ENCODE results near the gene TMEM234.

The TMEM234 gene

DNA sequence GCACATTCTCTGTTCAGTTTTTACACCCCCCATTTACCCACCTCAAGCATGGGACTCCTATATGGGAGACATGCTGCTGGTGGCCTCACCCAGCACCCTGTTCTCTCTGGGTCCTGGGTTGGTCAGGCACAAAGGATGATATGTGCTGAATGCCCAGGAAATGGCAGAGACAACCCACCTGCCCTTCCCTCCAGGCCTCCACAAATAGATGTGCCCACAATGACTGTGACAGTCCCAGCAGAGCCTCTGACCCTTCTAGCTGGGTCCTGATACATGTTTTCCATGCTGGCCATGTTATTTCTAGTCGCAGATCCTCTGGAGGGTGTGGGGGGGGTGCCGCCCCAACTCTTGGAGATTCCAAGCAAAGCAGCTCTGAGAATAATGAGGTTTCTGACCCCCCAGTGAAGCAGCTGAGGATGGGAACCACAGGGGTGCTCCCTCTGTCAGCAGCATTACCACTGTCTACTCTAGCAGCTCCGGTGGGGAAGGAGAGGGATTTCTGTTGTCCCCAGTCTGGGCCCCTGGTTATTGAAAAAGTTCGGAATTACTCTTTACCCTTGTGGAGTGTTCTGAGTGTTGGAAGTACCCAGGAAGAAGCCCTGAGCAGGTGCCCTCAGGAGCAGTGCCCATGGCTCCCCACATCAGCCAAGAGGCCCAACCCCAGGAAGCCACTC lies 23.0 kb downstream of the TMEM234 start:
- DNase-seq, result no peak

DNA sequence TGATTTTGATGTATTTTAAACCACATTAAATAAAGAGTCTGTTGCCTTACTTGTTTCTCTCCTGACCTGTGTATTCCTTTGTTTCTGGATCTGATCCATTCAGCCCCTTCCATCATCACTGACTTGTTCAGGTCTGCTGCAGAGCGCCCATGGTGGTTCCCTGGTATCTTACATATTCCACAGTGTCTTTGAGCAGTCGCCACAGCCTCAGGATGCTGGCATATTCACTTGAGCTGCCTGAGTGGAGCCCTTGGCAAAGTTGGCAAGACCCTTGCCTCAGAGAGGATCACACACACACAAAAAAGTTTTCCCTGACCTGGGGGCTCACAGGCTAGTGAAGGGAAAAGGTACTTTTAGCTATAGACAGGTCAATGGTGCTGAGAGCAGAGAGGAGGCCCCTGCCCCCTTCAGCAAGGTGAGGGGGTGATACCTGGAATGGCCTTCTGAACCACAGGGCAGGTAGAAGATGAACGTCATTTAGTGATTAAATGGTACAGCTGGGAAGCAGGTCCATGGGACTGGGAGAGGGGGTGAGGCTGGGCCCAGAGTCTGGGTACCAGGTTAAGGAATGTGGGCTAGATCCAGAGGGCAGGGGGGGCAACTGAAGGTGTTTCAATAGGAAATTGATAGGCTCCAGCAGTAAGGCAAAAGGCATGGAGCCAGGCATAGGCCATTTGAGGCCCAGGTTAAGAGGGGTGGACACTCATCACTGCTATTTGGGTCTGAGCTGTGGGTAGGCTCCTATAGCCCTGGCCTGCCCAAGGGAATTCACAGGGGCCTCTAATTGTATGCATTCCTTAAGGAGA lies 23.7 kb downstream of the TMEM234 start:
- no peak for DNase-seq

DNA sequence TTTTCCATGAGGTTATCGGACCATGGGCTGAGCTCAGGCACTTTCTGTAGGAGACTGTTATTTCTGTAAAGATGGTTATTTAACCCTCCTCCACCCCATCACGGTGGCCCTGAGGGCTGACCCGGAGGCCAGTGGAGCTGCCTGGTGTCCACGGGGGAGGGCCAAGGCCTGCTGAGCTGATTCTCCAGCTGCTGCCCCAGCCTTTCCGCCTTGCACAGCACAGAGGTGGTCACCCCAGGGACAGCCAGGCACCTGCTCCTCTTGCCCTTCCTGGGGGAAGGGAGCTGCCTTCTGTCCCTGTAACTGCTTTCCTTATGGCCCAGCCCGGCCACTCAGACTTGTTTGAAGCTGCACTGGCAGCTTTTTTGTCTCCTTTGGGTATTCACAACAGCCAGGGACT lies 24.3 kb downstream of the TMEM234 start:
- no peak for DNase-seq

DNA sequence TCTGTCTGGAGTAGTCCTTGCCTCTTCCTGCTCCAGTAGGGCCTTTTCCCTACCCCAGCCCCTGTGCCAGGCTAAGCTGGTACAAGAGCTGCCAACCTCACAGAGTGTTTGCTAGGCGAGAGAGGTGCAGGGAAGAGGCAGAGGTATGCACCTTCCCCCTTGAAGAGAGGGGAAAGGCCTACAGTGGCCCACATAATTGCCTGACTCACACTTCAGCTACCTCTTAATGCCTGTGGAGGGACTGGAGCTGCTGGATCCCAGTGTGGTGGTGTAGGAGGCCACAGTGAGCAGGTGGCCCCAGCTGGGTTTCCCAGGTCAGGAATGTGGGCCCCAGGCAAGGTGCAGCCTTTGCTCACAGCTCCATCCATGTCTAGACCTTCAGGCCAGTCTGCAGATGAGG lies 25.1 kb downstream of the TMEM234 start:
- DNase-seq, result peak; percentile 72

DNA sequence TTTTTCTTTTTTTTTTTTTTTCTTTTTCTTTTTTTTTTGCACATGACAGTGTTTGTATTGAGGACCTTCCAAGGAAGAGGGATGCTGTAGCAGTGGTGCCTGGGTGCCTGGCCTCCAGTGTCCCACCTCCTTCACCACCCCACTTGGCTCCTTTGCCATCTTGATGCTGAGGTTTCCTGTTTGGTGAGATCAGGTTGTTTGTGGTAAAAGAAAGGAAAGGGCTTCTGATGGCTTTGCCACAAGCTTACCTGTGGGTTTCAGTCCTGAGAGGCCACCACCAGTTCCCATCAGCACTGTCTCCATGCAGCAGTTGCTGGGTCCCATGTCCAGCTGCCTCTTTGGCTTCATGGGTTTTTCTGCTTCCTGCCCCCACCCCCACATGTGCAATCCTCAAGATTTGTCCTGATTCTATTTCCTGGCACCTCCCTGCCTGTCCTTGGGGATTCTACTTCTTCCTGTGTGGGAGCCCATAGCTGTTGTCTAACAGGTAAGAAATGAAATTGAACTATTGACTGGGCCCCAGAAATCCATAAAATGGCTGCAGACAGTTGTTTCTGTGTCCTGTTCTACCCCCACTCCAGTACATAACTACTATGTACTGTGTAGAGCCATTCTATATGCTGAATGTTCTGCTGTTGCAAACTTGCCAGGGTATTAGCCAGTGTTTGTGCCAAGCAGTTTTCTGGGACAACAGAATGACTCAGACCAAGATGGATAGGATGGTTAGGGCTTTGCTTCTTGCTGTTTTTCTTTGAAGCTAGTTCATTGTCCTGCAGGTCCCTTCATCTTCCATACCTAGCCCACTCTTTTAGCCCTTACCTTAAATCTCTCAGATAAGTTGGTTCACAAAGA lies 26.0 kb downstream of the TMEM234 start:
- DNase-seq, result no peak

DNA sequence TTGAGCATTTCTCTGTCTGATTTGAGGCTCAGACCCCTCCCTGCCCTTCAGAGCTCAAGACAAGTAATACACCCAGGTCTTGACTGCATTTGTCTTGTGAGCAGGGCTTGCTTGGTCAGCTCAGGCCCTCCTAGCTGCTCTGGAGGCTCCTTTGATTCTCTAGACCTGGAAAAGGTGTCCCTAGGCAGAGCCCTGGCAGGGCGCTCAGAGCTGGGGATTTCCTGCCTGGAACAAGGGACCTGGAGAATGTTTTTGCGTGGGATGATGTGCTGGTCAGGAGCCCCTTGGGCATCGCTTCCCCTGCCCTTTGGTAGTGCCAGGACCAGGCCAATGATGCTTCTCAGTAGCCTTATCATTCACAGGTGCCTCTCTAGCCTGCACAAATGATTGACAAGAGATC lies 26.6 kb downstream of the TMEM234 start:
- no peak for DNase-seq

DNA sequence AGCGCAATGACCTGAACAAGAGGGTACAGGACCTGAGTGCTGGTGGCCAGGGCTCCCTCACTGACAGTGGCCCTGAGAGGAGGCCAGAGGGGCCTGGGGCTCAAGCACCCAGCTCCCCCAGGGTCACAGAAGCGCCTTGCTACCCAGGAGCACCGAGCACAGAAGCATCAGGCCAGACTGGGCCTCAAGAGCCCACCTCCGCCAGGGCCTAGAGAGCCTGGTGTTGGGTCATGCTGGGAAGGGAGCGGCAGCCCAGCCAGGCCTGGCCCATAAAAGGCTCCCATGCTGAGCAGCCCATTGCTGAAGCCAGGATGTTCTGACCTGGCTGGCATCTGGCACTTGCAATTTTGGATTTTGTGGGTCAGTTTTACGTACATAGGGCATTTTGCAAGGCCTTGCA lies 27.2 kb downstream of the TMEM234 start:
- no peak for DNase-seq

DNA sequence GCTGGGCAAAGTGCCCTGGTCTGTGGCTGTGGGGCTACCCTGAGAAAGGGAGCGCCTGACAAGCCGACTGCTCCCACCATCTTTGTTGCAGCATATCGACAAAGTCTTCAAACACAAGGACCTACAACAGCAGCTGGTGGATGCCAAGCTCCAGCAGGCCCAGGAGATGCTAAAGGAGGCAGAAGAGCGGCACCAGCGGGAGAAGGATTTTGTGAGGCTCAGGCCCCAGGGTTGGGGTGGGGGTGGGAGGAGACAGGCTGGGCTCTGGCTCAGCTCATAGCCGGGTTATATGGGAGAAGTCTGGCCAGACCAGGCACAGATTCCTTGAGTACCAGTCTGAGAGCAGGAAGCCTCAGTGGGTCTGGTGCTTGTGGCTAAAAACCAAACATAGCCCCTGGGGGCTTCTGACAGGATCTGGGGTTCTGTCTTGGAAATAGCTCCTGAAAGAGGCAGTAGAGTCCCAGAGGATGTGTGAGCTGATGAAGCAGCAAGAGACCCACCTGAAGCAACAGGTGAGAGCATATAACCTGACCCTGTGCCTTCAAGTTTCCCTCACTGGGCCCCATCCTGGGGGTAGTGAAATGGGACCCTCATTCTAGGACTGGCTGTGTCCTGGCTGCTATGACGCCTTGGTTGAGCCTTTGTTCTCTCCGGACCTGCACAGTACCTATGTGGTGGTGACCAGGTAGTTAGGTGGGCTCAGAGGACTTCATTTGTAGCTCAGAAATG lies 29.8 kb downstream of the TMEM234 start:
- DNase-seq, result no peak

DNA sequence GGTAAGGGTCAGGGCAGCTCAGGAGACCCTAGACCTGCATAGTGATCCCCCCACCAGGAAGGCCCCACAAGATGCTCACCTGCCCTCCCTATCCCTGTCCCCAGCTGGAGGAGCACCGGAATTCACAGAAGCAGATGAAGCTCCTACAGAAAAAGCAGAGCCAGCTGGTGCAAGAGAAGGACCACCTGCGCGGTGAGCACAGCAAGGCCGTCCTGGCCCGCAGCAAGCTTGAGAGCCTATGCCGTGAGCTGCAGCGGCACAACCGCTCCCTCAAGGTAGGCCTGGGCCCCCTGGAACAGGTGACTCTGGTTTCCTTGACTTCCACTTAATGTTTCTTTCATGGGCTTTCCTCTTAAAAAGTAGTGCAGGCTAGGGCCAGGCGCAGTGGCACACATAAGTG lies 34.3 kb downstream of the TMEM234 start:
- no peak for DNase-seq

DNA sequence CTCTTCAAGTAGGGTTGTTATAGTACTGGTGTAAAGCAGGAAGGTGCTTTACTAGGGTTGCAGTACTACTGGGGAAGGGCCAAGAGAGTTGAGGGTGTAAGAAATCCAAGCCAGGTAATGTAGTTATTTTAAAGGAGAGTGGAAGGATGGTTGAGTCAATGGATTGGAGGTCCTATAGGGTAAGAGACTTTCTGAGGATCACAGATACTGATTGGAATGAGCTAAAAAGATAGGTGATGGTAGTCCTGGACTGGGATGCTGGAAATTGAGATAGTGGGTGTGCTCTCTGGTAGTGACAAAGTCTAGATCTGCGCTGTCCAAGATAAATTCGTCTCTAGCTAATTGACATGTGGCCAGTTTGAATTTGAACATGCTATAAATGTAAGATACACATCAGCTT lies 35.7 kb downstream of the TMEM234 start:
- DNase-seq, result no peak

DNA sequence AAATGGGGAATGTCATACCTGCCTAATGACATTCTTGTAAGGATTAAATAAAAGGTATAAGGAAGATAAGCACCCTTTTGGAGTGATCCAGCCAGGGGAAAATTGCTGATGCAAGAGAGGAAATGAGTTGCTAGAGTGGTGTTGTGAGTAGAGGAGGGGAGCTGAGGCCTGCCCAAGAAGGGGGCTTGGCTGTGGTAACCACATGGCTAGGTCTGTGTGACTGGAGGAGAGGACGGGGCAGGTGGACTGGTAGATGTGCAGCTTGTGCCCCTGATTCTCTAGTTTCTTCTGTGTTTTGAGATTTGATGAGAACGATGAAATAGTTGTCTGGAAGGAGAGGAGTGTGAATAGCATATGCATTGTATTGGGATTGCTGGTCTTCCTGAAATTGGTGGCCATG lies 36.1 kb downstream of the TMEM234 start:
- no peak for DNase-seq

DNA sequence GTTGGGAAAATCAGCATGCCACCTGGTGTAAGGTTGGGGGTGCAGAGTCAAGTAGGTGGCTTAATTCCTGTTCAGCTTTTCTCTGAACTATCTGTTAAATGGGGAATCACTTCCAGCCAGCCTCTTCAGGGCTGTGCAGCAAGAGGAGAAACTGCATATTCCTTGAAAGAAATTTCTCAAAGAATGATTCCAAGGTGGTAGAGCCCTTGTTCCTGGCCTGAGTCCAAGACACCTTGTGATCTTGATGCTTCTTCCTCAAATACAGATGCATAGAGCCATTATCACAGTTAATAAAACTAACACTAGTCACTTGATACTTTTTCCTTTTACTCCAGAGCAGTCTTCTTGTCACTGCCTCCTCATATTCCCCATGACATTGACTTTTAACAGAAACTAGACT lies 37.5 kb downstream of the TMEM234 start:
- DNase-seq, result no peak

DNA sequence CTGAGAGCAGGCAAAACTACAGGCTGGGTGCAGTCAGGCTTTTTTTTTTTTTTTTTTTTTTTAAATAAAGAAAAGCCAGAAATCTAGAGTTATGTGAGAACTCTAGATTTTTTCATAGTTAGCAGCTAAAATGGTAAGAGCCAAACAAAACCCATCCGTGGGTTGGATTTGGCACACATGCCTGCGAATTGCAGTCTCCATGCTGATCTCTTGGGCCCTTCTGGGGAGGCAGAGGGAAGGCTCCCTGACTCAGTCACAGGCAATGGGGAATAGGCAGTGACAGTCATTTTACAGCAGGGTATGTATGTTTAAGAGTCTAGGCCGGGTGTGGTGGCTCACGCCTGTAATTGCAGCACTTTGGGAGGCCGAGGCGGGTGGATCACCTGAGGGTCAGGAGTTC lies 40.1 kb downstream of the TMEM234 start:
- DNase-seq, result no peak

DNA sequence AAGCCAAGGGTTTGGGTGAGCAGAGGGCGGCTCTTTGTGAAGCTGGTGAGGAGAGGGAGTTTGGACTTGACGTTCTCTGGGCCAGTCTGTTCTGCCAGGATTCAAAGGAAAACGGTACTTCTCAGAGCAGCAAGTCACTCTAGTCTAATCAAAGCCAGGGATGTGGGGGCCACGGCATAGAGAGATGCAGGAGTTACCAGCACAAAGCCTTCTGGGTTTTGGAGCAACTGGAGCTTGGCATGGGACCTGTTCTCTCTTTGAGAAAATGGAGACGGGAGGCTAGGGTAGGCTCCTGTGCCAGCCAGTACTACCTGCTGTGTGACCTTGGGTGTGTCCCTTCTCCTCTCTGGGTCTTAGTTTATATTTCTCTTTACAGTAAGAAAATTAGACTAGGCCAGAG lies 40.6 kb downstream of the TMEM234 start:
- no peak for DNase-seq

DNA sequence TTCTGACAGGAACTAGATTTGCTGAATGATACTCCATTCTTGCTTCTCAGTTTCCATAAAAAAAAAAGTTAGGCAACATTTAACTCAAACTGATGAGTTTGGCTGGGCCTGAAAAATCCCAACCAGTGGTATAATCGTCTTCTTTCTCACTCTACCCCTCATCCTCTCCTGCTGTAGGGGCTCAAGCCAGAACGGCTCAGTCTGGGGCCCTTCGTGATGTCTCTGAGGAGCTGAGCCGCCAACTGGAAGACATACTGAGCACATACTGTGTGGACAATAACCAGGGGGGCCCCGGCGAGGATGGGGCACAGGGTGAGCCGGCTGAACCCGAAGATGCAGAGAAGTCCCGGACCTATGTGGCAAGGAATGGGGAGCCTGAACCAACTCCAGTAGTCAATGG lies 41.1 kb downstream of the TMEM234 start:
- no peak for DNase-seq

DNA sequence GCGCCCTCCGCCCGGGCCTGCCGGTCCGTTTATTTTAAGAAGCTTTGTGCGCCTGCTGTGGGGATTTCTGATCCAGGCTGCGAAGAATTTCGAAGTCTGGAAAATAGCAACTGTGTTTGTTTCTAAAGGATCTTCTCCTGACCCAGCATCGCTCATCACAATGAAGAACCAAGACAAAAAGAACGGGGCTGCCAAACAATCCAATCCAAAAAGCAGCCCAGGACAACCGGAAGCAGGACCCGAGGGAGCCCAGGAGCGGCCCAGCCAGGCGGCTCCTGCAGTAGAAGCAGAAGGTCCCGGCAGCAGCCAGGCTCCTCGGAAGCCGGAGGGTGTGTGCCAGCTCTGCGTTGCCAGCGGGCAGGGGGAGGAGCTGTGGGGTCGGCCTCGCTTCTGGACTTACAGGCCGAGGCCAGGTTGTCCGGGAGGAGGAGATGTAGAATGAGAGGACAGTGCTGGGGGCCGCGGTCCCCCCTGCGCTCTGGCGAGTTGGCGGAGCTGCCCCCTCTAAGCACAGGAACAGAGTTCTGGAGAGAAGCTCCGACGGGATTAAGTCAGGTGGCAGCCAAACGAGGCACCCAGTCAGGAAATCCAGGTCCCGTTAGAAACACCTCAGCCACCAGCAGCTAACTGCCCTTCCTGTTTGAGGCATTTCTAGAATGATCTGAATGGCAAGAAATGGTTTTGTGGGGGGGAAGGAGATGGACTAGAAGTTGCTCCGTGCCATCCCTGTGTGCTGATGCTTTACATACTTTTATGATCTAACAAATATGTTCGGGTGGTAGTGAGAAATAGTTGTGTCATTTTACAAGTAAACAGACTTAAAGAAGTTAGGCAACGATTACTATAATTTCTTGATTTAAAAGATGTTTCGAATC lies 41.7 kb downstream of the TMEM234 start:
- DNase-seq, result peak; percentile 79

DNA sequence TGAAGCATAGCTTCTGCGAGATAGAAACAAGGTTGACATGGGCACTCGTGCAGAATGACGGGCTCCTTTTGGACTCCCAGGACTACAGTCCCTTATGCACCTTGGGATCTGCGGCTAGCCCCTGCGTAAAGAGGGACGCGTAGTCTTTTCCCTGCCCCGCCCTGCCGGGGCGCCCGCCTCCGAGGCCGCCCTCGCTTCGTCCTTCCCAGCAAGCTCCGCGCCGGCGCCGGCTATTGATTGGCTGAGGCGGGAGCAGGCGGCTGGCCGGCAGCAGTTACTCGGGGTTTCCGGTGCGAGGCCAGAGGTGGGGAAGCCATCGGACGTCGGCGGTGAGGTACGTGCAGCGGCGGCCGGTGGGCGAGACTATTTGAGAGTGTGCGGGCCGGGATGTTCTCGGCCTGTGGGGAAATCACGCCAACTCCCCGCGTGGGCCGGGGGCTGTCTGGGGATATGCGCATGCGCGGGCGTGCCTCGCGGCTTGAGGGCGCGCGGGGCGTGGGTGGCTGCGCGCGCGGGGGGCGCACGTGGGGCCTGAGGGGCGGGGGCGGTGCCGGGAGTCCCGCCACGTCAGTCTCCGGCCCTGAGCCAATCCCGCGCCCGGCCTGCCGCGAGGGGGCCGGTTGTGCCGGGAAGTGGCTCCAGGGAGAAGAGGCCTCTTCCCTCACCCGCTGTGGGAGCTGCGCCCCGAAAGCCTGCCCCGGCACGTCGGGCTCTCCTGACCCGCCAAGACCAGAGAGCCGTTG lies 42.5 kb downstream of the TMEM234 start, which contains the start of gene TXLNA:
TXLNA (plus strand) TSS at position 233 of the 743 bp plus-strand sequence. CDS start 671 bp downstream, outside the sequence.
- DNase-seq, result peak; percentile 97

DNA sequence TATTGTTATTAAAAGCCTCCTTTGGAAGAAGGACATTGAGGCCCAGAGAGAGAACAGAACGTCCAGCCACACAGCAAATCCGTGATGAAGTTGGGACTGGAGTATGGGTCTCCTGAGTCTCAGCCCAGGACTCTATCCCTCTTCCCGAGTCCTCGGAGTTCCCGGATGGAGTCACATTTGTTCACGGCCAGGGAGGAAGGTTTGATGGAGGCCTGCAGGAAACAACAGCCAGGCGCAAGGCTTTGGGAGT lies 43.0 kb downstream of the TMEM234 start:
- DNase-seq, result no peak

DNA sequence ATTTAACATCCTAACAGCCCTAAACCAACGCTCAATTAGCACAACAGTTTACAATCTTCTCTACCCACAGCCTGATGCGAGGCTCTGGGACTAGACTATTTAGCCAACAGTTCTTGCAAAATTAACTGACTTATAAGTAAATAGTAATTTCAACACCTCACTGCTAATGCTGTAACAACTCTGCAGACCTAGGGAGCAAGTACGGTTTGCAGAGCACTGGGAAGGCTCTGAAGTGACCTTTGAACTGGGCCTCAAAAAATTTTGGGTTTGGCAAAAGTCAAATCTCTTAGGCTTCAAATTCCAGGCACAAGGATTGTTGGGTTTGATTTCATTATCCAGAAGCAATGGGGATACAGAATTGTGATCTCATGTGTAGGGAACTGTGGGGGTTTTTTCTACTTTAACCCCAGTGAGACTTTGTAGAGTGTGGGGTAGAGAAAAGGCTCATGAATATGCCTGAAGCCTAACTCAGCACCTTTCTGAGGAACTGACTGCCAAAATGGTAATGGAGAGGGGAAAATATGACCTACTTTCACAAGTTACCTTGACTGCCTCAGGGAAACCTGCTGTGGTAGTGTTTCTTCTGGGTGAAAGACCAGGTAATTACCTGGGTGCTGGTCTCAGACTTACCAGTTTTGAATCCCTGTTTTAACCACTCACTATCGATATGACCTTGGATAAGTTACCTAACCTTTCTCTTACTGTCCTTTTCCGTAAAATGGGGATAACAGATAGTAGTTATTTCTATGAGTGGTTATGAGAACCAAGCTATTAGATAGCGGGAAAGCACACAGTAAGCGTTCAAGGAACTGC lies 43.6 kb downstream of the TMEM234 start:
- no peak for DNase-seq

DNA sequence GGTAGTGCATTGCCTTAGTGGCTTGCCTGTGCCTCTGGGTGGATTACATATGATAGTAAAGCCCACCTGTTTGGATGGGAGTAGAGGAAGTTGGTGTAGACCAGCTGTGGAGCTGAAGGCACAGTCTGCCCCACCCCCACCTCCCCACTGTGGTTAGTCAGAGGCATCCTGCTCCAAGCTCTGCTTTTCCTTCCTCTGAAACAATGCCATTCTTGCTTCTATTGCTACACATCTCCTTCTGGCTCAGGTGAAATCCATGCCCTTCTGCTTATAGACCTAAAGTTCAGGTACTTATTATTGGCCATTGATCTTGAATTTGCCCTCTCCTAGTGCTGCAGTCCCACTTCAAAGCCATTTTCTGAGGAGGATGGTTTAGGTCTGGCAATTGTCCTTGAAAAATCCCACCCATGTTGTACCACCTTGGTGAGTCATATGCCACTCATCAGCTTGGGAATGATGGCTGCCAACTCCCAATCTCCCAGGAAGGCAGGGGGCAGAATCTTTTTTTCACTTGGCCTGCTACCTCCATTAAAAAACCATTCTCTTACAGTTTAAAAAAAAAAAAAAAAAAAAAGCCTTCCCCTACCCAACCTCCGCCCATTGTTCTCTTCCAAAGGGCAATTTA lies 49.4 kb downstream of the TMEM234 start:
- DNase-seq, result no peak
